AG04450 (cell line): ENCODE measurements around the gene ARSB. TPM values are rescaled to one million over a fixed set of nuclear protein-coding genes. Genes with fewer than 3 reads are reported as not detected.
"Not testable (repeated sequence)": the region's sequence is repeated elsewhere in the genome, so short reads cannot be mapped to it uniquely, and the experiment has no call there.

ENCODE experiments used
- CTCF ChIA-PET: fragments of 300-600, 350-600 bp; formaldehyde crosslinking; extraction: SDS; loops from one replicate; lab custom pipeline; 2022; ENCODE audit warnings: antibody characterized with exemption, inconsistent platforms; lab: Charles Lee
- POLR2A ChIA-PET: fragments of 350-600 bp; formaldehyde crosslinking; extraction: SDS; loops from one replicate; lab custom pipeline; 2021; ENCODE audit warnings: antibody characterized with exemption, inconsistent platforms; lab: Yijun Ruan, JAX
- DNase-seq: peaks from one replicate; pipeline ENCODE4 v3.0.0-alpha.2; 2011; ENCODE audit warnings: low read depth, low spot score
- H3K27ac ChIP-seq: one replicate; pipeline ENCODE4 v1.5.1; 2012; ENCODE audit warnings: low read depth, low read length, control low read depth
- H3K27me3 ChIP-seq: one replicate; pipeline ENCODE4 v1.6.0; 2012; ENCODE audit warnings: low read length; ENCODE audit not compliant: control insufficient read depth, insufficient read depth
- H3K4me3 ChIP-seq: 2 replicates; pipeline ENCODE4 v1.5.1; 2011; ENCODE audit warnings: mild to moderate bottlenecking, low read depth, low read length, control low read depth
- H3K9me3 ChIP-seq: 2 replicates; pipeline ENCODE4 v1.5.1; 2012; ENCODE audit warnings: low read length; ENCODE audit not compliant: control insufficient read depth, insufficient read depth
- CTCF ChIP-seq: IDR thresholded peaks from 2 replicates; pipeline ENCODE4 v1.5.1; 2011; ENCODE audit warnings: low read depth, low read length, control low read depth, inconsistent platforms
- polyA plus RNA-seq: library from polyadenylated mRNA; depleted of rRNA; stranded (reverse); fragments of >200 nt; gene quantifications from 2 replicates; pipeline ENCODE4 v1.2.3, GENCODE V29; 2011

ARSB gene
- polyA plus RNA-seq, 1 experiment: 21.0 TPM

DNA sequence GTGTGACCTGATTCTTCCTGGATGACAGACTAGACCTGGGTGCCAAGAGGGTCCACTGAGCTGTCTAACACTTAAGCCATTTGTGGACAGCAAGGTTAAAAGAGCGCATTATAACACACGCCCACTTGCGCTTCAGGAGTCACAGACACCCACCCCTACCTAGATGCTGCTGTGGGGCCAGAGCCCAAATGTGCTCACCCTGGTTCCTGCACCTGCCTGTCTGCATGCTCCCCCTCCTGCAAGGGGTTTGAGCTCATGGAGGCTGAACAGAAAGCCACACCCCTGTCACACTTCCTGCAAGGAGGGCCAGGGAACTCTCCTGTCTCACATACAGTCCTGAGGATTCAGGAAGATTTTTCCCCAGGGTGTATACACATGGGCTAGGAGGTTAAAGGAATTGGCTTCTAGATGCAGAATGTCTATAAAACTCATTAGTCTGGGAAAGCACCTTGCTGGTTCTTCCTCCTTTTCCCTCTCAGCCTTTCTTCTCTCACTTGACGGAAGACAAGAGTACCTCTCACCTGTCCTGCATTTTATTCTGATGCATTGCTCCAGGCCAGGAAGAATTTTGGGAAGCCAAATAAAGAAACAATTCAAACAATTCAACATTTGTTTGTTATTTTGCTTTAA, 249.2 kb downstream of the ARSB start:
- peaks cover 2% of the 10 kb centered on the region for H3K27me3 ChIP-seq
- no peak overlapping the region for H3K4me3 ChIP-seq
- peaks cover 7% of the 10 kb centered on the region; the same call in 1 of the 2 replicates for H3K9me3 ChIP-seq
- no peak for TF ChIP-seq CTCF
- POLR2A ChIA-PET: no interaction called here
- DNase-seq: no peak
- H3K27ac ChIP-seq: no peak overlapping the region
- CTCF ChIA-PET: no interaction called here

GRCh38 chr5:78734950-78735349, 250.2 kb downstream of the ARSB start:
- CTCF ChIA-PET: no interaction called here
- no peak for TF ChIP-seq CTCF
- H3K4me3 ChIP-seq: no peak overlapping the region
- no peak overlapping the region for H3K27ac ChIP-seq
- H3K27me3 ChIP-seq: peaks cover 2% of the 10 kb centered on the region
- POLR2A ChIA-PET: no interaction called here
- no peak for DNase-seq
- H3K9me3 ChIP-seq: peaks cover 7% of the 10 kb centered on the region; the same call in 1 of the 2 replicates

- ChIA-PET CTCF (no interaction called here), POLR2A (no interaction called here)
- H3K4me3 ChIP-seq: no peak overlapping the region
- no peak for DNase-seq
- peaks cover 2% of the 10 kb centered on the region for H3K27me3 ChIP-seq
- no peak for TF ChIP-seq CTCF
- H3K9me3 ChIP-seq: peaks cover 7% of the 10 kb centered on the region; the same call in 1 of the 2 replicates
- no peak overlapping the region for H3K27ac ChIP-seq
Observed at GRCh38 chr5:78734094-78734845, 250.8 kb downstream of the ARSB start.

DNA sequence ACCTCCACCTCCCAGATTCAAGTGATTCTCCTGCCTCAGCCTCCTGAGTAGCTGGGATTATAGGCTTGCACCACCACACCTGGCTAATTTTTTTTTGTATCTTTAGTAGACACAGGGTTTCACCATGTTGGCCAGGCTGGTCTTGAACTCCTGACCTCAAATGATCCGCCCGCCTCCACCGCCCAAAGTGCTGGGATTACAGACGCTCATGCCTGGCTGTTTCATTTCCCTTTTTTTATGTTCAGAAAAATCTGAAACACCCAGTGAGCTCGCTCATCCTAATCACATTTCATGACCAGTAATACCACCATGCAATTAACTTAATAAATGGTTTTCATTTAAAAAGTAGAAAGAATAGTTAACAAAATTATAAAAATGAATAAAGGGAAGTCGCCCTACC, 252.4 kb downstream of the ARSB start:
- H3K4me3 ChIP-seq, H3K9me3 ChIP-seq, H3K27me3 ChIP-seq, DNase-seq, POLR2A ChIA-PET, CTCF ChIA-PET, H3K27ac ChIP-seq: not testable (repeated sequence)

DNA sequence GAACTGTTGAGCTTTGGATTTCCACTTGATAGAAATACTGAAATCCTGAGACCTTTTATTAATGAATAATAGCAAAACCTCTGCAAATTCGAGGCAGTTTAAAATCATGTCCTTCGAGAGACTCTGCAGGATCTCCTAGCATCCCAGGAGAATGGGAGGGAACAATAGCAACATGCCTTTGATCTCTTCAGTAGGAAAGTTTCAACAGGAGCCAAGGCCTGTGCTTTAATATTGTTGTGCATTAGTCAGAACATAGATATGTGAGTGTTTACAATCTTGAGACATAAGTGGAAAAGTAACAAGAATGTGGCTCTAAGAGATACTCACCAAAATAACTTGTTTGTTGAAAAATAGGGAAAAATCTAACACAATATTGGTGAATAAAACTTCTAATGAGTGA, 253.2 kb downstream of the ARSB start:
- ChIA-PET POLR2A (no interaction called here), CTCF (no interaction called here)
- no peak overlapping the region for H3K4me3 ChIP-seq
- H3K27ac ChIP-seq: no peak overlapping the region
- no peak for DNase-seq
- TF ChIP-seq CTCF: no peak
- peaks cover 2% of the 10 kb centered on the region for H3K27me3 ChIP-seq
- peaks cover 7% of the 10 kb centered on the region; the same call in 1 of the 2 replicates for H3K9me3 ChIP-seq
